Measurements from ENCODE around the gene UAP1L1.
A peak's percentile ranks its signal among the peaks of the same experiment; 100 is the strongest.

GRCh38 chr9:137064027-137064879, 13.1 kb upstream of the UAP1L1 start:
- TF ChIP-seq POLR2AphosphoS5 (IDR thresholded peaks at IDR 0.05; ENCODE audit: low read depth) (no peak; the same call in 1 of the 2 replicates), EZH2phosphoT487 (IDR thresholded peaks at IDR 0.05; ENCODE audit: unreplicated experiment) (no peak), CTCF (conservative IDR thresholded peaks at IDR 0.05; ENCODE audit: low read depth in 2 of 2) (peak; percentile 79 to 92), REST (IDR thresholded peaks at IDR 0.05; ENCODE audit: unreplicated experiment) (no peak)

Measured in GM23338 (cell line).